ENCODE data around the gene DPPA3.

GRCh38 chr12:7695237-7695560 lies 16.0 kb upstream of the DPPA3 start:
- TF ChIP-seq CTCF (IDR thresholded peaks at IDR 0.05) (no peak), POLR2A (IDR thresholded peaks at IDR 0.05) (no peak)

Measured in thyroid gland (tissue), 4 donors.